Skin of body (tissue), 3 donors: ENCODE data around the gene NDUFB3. TPM values are rescaled to one million over a fixed set of nuclear protein-coding genes. Genes with fewer than 3 reads are reported as not detected.

Source experiments
- DNase-seq: peaks from one replicate; lab custom pipeline; 2025; lab: John Stamatoyannopoulos, UW
- small RNA-seq: library from RNA; depleted of rRNA; stranded (forward); fragments of <200 nt; gene quantifications from one replicate; pipeline ENCODE3, GENCODE V24; 2014; ENCODE audit warnings: low replicate concordance
- total RNA-seq: library from RNA; depleted of rRNA; stranded (reverse); fragments of >200 nt; gene quantifications from one replicate; pipeline ENCODE4 v1.2.3, GENCODE V29; 2014

NDUFB3 gene
- total RNA-seq, 1 donor from 2014 or later = 46.4 TPM

DNA sequence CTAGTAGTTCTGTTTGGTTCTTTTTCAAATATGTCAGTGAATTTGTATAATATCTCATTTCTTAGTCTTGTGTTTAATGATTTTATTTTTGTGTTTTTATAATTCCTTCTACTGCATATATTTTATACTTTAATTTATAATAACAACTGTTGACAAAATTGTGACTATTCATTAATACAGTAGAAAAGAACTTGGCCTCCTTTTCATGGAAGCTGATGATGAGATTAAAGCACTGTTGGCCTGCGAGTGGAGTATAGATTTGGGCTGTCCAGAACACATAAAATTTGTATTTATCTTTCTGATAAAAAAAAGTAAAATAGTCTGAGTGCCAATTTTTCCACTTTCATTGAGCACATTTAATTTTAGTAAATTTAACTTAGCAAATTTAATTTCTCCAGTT is 56.2 kb downstream of the NDUFB3 start:
- DNase-seq = no peak

DNA sequence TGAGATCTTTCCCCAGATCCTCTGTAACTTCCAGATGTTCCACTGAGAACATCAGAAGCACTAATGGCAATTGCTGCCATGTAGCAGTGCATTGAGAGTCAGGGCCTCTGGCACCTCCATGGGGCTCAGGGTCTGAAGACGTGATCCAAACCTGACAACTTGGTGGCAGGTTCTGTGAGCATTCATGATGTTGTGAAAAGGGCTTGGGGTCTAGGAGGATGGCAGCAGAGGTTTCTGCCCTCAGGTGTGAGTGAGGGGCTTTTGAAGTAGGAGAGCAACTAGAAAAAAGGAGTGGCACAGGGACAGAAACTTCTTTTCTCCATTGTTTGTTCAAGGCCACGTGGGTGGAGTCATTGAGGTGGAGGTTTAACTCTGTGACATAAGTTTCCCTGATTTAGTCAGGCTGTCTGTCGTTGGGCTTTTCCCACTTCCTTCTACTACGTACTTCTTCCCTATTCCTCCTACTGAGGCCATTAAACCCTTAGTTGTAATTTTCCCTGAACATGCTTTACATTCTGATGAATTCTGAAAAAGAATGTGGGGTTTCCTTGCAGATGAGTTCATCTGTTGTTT is 57.2 kb downstream of the NDUFB3 start:
- DNase-seq = no peak

DNA sequence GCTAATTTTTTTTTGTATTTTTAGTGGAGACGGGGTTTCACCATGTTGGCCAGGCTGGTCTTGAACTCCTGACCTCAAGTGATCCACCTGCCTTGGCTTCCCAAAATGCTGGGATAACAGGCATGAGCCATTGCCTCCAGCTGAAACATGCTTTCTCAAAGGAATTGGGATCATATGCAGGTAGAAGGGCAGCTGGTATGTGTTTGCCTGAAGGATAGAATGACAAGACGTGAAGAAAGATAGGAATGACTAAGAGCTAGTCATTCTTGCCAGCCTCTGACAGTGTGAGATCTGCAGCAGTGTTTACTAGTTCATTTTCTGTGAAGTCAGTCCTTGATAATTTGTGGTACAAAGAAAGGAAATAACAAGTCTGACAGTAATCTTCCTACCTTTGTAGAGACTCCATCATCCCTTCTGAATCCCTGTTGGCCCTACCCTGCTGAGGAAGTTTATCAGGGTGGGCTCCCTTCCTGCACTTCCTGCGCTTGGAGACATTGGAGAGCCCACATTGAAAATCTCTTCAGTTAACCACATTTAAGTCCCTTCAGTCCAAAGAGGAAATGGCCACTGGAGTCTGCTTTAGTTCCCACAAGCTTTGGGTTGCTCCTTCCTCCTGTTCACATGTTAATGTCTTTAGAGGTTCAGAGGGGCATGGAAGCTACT is 58.9 kb downstream of the NDUFB3 start:
- peak; percentile 14 for DNase-seq

DNA sequence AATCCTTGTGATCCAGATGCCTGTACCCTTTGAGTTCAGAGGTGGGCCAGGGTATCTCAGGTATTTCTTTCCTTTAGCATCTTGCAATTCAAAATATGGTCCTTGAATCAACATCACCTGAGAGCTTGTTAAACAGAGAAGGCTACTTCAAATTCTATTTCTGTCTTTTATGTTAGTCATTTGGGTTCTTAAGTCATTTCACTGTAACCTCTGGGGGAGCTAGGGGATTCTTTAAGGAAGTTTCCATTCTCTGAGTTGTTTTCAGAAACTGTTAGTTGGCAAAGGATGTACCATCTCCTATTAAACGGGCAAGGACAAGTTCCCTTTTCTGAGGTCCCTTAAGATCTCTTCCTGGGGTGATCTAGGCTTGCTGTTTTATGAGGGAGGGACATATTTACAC is 60.7 kb downstream of the NDUFB3 start:
- no peak for DNase-seq

Small RNA genes lying within 50 kb of the gene (small RNA-seq; reads per million reads assigned to genes)
- not detected for gene RNU6-1206P

Other genes starting within 250 kb of the NDUFB3 start
- gene CLK1, start 207.3 kb upstream of the NDUFB3 start, total RNA-seq = 215 TPM
- gene PPIL3, start 182.9 kb upstream of the NDUFB3 start, total RNA-seq = 52.4 TPM
- 18.9 TPM for gene NIF3L1, start 182.6 kb upstream of the NDUFB3 start, total RNA-seq
- 20.4 TPM for gene ORC2, start 108.3 kb upstream of the NDUFB3 start, total RNA-seq
- 21.6 TPM for gene HYCC2, start 330 bp upstream of the NDUFB3 start, total RNA-seq
- gene CFLAR, start 44.2 kb downstream of the NDUFB3 start, total RNA-seq = 115 TPM
- 11.7 TPM for gene CASP10, start 111.1 kb downstream of the NDUFB3 start, total RNA-seq
- 17.0 TPM for gene CASP8, start 188.5 kb downstream of the NDUFB3 start, total RNA-seq